IMR-90 (cell line): Measurements from ENCODE around the gene SIPA1.

Experiments
- CEBPB ChIP-seq: IDR thresholded peaks from 2 replicates; pipeline ENCODE4 v1.6.1; 2012; ENCODE audit warnings: low read depth, low read length, improper control_type of control experiment
- CTCF ChIP-seq: conservative IDR thresholded peaks from 2 replicates; pipeline ENCODE4 v1.5.1; 2012; ENCODE audit warnings: mild to moderate bottlenecking, low read depth, low read length, improper control_type of control experiment
- ELK1 ChIP-seq: fragments of 150-350 bp; IDR thresholded peaks from 2 replicates; pipeline ENCODE4 v1.6.1; 2016; ENCODE audit warnings: low read depth, mild to moderate bottlenecking, low read length, moderate library complexity, borderline replicate concordance
- MAFK ChIP-seq: IDR thresholded peaks from 2 replicates; pipeline ENCODE4 v1.6.1; 2012; ENCODE audit warnings: low read depth, low read length, improper control_type of control experiment
- NFE2L2 ChIP-seq: fragments of 150-350 bp; IDR thresholded peaks from 2 replicates; pipeline ENCODE4 v1.6.1; 2016; ENCODE audit warnings: low read depth, mild to moderate bottlenecking, low read length
- POLR2A ChIP-seq: IDR thresholded peaks from 2 replicates; pipeline ENCODE4 v1.6.1; 2012; ENCODE audit warnings: mild to moderate bottlenecking, low read depth, low read length
- RCOR1 ChIP-seq: IDR thresholded peaks from 2 replicates; pipeline ENCODE4 v1.6.1; 2012; ENCODE audit warnings: mild to moderate bottlenecking, low read length, improper control_type of control experiment; ENCODE audit not compliant: insufficient replicate concordance
- RFX5 ChIP-seq: IDR thresholded peaks from 2 replicates; pipeline ENCODE4 v1.8.0; 2012; ENCODE audit warnings: low read depth, mild to moderate bottlenecking, low read length, moderate library complexity
- SMC3 ChIP-seq: fragments of 150-350 bp; IDR thresholded peaks from 2 replicates; pipeline ENCODE4 v1.6.1; 2016; ENCODE audit warnings: low read depth, mild to moderate bottlenecking, antibody characterized with exemption, low read length, moderate library complexity
- USF2 ChIP-seq: fragments of 150-350 bp; IDR thresholded peaks from 2 replicates; pipeline ENCODE4 v1.6.1; 2017; ENCODE audit warnings: mild to moderate bottlenecking, antibody characterized with exemption, low read length, low read depth

- no peak for TF ChIP-seq CTCF
- TF ChIP-seq ELK1, result no peak
- no peak for TF ChIP-seq POLR2A
- no peak for TF ChIP-seq RCOR1
- TF ChIP-seq SMC3, result no peak
- TF ChIP-seq RFX5, result no peak
- no peak for TF ChIP-seq MAFK
- no peak for TF ChIP-seq NFE2L2
- no peak for TF ChIP-seq CEBPB
- no peak for TF ChIP-seq USF2
These were observed 38.0 kb upstream of the SIPA1 start for GRCh38 chr11:65599955-65600246.
